Spleen (tissue), 11 donors: ENCODE results near the gene NPC1. TPM values are rescaled to one million over a fixed set of nuclear protein-coding genes. Genes with fewer than 3 reads are reported as not detected.
"Not testable (repeated sequence)": the region's sequence is repeated elsewhere in the genome, so short reads cannot be mapped to it uniquely, and the experiment has no call there.

Source experiments
- DNase-seq: peaks from one replicate; pipeline ENCODE4 v3.0.0-alpha.2; 2020
- H3K27ac ChIP-seq, 8 donors: fragments of 200-600 bp; sonication (generic) in 7 of 8; 1 replicate in 4 of 8; 2 replicates in 4 of 8; pipeline versions ENCODE4 v1.5.0 to v1.8.0; 2016 to 2021; ENCODE audit warnings: inconsistent platforms in 4 of 8, mild to moderate bottlenecking in 4 of 8, moderate library complexity in 1 of 8
- H3K27me3 ChIP-seq, 7 donors: fragments of 200-600 bp; sonication (generic) in 6 of 7; replicated peaks in 1 of 7; 1 replicate in 4 of 7; 2 replicates in 3 of 7; pipeline versions ENCODE4 v1.5.0 to v1.8.0; 2016 to 2021; ENCODE audit warnings: inconsistent platforms in 3 of 7, mild to moderate bottlenecking in 1 of 7
- H3K36me3 ChIP-seq, 6 donors: fragments of 200-600 bp; sonication (generic) in 5 of 6; 1 replicate in 4 of 6; 2 replicates in 2 of 6; pipeline versions ENCODE4 v1.5.0 to v1.8.0; 2016 to 2021; ENCODE audit warnings: inconsistent platforms in 2 of 6
- H3K4me1 ChIP-seq, 6 donors: fragments of 200-600 bp; sonication (generic) in 5 of 6; 1 replicate in 3 of 6; 2 replicates in 3 of 6; pipeline versions ENCODE4 v1.5.0 to v1.8.0; 2016 to 2021; ENCODE audit warnings: inconsistent platforms in 3 of 6
- H3K4me3 ChIP-seq, 8 donors: fragments of 200-600 bp; sonication (generic) in 7 of 8; 1 replicate in 4 of 8; 2 replicates in 4 of 8; pipeline versions ENCODE4 v1.5.0 to v1.8.0; 2016 to 2021; ENCODE audit warnings: inconsistent platforms in 4 of 8, mild to moderate bottlenecking in 4 of 8, moderate library complexity in 2 of 8
- H3K9me3 ChIP-seq, 8 donors: fragments of 200-600 bp; sonication (generic) in 7 of 8; 1 replicate in 4 of 8; 2 replicates in 4 of 8; pipeline versions ENCODE4 v1.5.0 to v1.8.0; 2016 to 2021; ENCODE audit warnings: inconsistent platforms in 4 of 8
- CTCF ChIP-seq, 11 experiments: fragments of 200-600 bp in 7 of 11; fragments of 450-650 bp in 4 of 11; sonication (generic) in 4 of 11; IDR thresholded peaks in 8 of 11; conservative IDR thresholded peaks in 3 of 11; 1 replicate in 7 of 11; 2 replicates in 4 of 11; pipeline versions ENCODE4 v1.4.0 to v1.8.0; 2016 to 2021; ENCODE audit warnings: antibody characterized with exemption in 11 of 11, inconsistent platforms in 4 of 11, mild to moderate bottlenecking in 1 of 11
- POLR2A ChIP-seq, 3 donors: fragments of 450-650 bp; IDR thresholded peaks; one replicate each; pipeline ENCODE4 v1.5.1; 2017; ENCODE audit warnings: antibody characterized with exemption in 3 of 3, mild to moderate bottlenecking in 1 of 3
- POLR2AphosphoS5 ChIP-seq, 3 donors: sonication (generic); formaldehyde crosslinking; IDR thresholded peaks; one replicate each; pipeline ENCODE4 v1.5.1; 2017; ENCODE audit warnings: antibody characterized with exemption in 3 of 3
- WGBS, 5 donors: extraction: QIAGEN DNeasy Blood & Tissue Kit in 3 of 5; methylation state at CpG; one replicate each; pipeline versions ENCODE4 v1.1.5 to v1.1.7; 2013 to 2018; 5-methylcytosine and 5-hydroxymethylcytosine counted together
- intact Hi-C: fragments of 100-400 bp; cut with DNase I; formaldehyde crosslinking; loops from one replicate; pipeline ENCODE4 v1.15.0; 2023; ENCODE audit warnings: low total_unique reads
- polyA plus RNA-seq, 3 donors: library from polyadenylated mRNA; stranded (reverse); fragments of 200-250 nt; gene quantifications; one replicate each; pipeline ENCODE4 v1.2.1, GENCODE V29; 2013
- total RNA-seq, 7 donors: library from RNA; depleted of rRNA in 3 of 7; stranded (reverse); fragments of >200 nt in 3 of 7; fragmentation: NEBNext Ultra II Directional in 4 of 7; extraction: Animal tissue kit (Norgen Biotek cat#: 25700) in 4 of 7; gene quantifications; one replicate each; pipeline versions ENCODE4 v1.1.0 to v1.2.1, GENCODE V29; 2016 to 2021
- donor health status: healthy with polysubstance abuse.
- donor health status: DM: no; HTN: no; CAD: no; lungs with moderate emphysema.
- donor health status: DM: no; HTN: no; CAD: no.
- donor health status: Bipolar disorder and iron deficiency.
- donor health status: healthy.
- donor health status: DM: no; HTN: no; CAD: no.
- donor health status: DM: yes; HTN: yes; CAD: no.

The NPC1 gene
- total and polyA plus RNA-seq, 10 donors: 8.1 to 84.2 (median 56.0) TPM

GRCh38 chr18:23519734-23520133, 66.6 kb downstream of the NPC1 start:
- intact Hi-C loops: loop anchor here (5.0 to 10.0 kb wide), 2 partner anchors 68 to 295 kb away; partner anchors contain the start of gene NPC1
- Histone ChIP-seq H3K36me3 (peaks cover 7 to 100% (median 93%) of the 10 kb centered on the region in 6 donors), H3K9me3 (no peaks in the 10 kb centered on the region), H3K4me1 (peaks cover 0 to 52% (median 13%) of the 10 kb centered on the region in 6 donors), H3K27ac (peak overlapping the region in 3 of 8 donors; percentile 2 to 55 (median 24)), H3K27me3 (no peaks in the 10 kb centered on the region), H3K4me3 (no peak overlapping the region)
- DNase-seq: no peak
- WGBS, 5 donors: 67 to 83% (median 79%) methylated on average over 4 of the region's 4 CpGs
- TF ChIP-seq POLR2A (IDR thresholded peaks at IDR 0.05) (no peak), POLR2AphosphoS5 (IDR thresholded peaks at IDR 0.05) (no peak), CTCF (IDR thresholded peaks at IDR 0.05 in 8 of 11, conservative IDR thresholded peaks at IDR 0.05 in 3 of 11) (no peak)

GRCh38 chr18:23515911-23516546, 70.3 kb downstream of the NPC1 start:
- DNase-seq: peak; percentile 88
- 47 to 52% (median 50%) methylated on average over 17 of the region's 17 CpGs for WGBS, 5 donors
- Histone ChIP-seq H3K36me3 (peaks cover 7 to 99% (median 72%) of the 10 kb centered on the region in 6 donors), H3K4me1 (peaks cover 0 to 46% (median 21%) of the 10 kb centered on the region in 6 donors), H3K27me3 (no peaks in the 10 kb centered on the region), H3K4me3 (no peak overlapping the region), H3K27ac (peak overlapping the region in 2 of 8 donors; percentile 1 to 21), H3K9me3 (no peaks in the 10 kb centered on the region)
- intact Hi-C loops: loop anchor here (5.0 to 10.0 kb wide), 2 partner anchors 71 to 299 kb away; partner anchors contain the start of gene NPC1
- peak; percentile 65 to 92 (median 84) for TF ChIP-seq CTCF (IDR thresholded peaks at IDR 0.05 in 8 of 11, conservative IDR thresholded peaks at IDR 0.05 in 3 of 11)
- peak in 1 of 3 donors; percentile 74 for TF ChIP-seq POLR2AphosphoS5 (IDR thresholded peaks at IDR 0.05)
- no peak for TF ChIP-seq POLR2A (IDR thresholded peaks at IDR 0.05)

DNA sequence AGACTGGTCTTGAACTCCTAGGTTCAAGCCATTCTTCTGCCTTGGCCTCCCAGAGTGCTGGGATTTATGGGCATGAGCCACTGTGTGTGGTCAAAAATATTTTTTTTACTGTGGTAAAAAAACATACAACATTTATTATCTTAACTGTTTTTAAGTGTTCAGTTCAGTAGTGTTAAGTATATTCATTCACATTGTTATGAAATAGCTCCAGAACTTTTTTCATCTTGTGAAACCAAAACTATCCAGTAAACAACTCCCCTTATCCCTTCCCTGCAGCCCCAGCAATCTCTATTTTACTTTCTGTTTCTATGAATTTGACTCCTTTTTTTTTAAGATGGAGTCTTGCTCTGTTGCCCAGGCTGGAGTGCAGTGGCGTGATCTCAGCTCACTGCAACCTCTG, 73.7 kb downstream of the NPC1 start:
- H3K4me3 ChIP-seq: no peak overlapping the region
- peak overlapping the region in 7 of 8 donors; percentile 8 to 77 (median 55) for H3K27ac ChIP-seq
- DNase-seq: no peak
- H3K36me3 ChIP-seq: peaks cover 2 to 99% (median 70%) of the 10 kb centered on the region in 6 donors
- no peaks in the 10 kb centered on the region for H3K9me3 ChIP-seq
- WGBS, 5 donors: 67 to 86% (median 75%) methylated on average over 1 of the region's 1 CpG
- no peaks in the 10 kb centered on the region for H3K27me3 ChIP-seq
- peaks cover 0 to 48% (median 23%) of the 10 kb centered on the region in 6 donors for H3K4me1 ChIP-seq
- intact Hi-C loops: loop anchor here (10.0 kb wide), 1 partner anchor 302 kb away; no protein-coding TSS in a partner anchor
- TF ChIP-seq CTCF (IDR thresholded peaks at IDR 0.05 in 8 of 11, conservative IDR thresholded peaks at IDR 0.05 in 3 of 11) (no peak), POLR2AphosphoS5 (IDR thresholded peaks at IDR 0.05) (no peak), POLR2A (IDR thresholded peaks at IDR 0.05) (no peak)

DNA sequence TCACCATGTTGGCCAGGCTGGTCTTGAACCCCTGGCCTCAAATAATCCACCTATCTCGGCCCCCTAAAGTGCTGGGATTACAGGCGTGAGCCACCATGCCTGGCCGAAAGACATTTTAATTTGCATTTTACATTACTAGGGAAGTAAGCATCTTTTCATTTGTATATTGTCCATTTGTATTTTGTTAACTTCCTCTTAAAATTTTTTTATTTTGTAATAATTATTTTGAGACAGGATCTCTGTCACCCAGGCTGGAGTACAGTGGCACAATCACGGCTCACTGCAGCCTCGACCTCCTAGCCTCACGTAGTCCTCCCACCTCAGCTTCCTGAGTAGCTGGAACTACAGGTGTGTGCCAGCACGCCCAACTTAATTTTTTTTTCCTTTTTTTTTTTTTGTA, 74.1 kb downstream of the NPC1 start:
- 56 to 65% (median 59%) methylated on average over 7 of the region's 7 CpGs for WGBS, 5 donors
- H3K4me3 ChIP-seq, H3K9me3 ChIP-seq, H3K27me3 ChIP-seq: not testable (repeated sequence)
- peak; percentile 42 for DNase-seq
- Histone ChIP-seq H3K4me1 (peaks cover 0 to 53% (median 23%) of the 10 kb centered on the region in 6 donors), H3K36me3 (peaks cover 2 to 99% (median 68%) of the 10 kb centered on the region in 6 donors), H3K27ac (peak overlapping the region in 7 of 8 donors; percentile 8 to 77 (median 55))
- intact Hi-C loops: loop anchor here (10.0 kb wide), 1 partner anchor 303 kb away; no protein-coding TSS in a partner anchor

- not testable (repeated sequence) for DNase-seq, H3K9me3 ChIP-seq, H3K4me3 ChIP-seq, H3K27ac ChIP-seq, H3K27me3 ChIP-seq
- H3K4me1 ChIP-seq: peaks cover 0 to 61% (median 27%) of the 10 kb centered on the region in 6 donors
- intact Hi-C loops: loop anchor here (10.0 kb wide), 1 partner anchor 304 kb away; no protein-coding TSS in a partner anchor
- peaks cover 2 to 99% (median 65%) of the 10 kb centered on the region in 6 donors for H3K36me3 ChIP-seq
- 92 to 100% (median 95%) methylated on average over 2 of the region's 2 CpGs for WGBS, 5 donors
Measured at GRCh38 chr18:23510923-23511322, 75.4 kb downstream of the NPC1 start.
